GM21526 (cell line): Measurements from ENCODE around the gene TAPT1.

Experiments
- ATAC-seq: cut with Tn5 transposase; IDR thresholded peaks from one replicate; pipeline ENCODE4 v1.9.1; 2021; ENCODE audit warnings: moderate library complexity; ENCODE audit not compliant: unreplicated experiment, low FRiP score

Gene TAPT1

DNA sequence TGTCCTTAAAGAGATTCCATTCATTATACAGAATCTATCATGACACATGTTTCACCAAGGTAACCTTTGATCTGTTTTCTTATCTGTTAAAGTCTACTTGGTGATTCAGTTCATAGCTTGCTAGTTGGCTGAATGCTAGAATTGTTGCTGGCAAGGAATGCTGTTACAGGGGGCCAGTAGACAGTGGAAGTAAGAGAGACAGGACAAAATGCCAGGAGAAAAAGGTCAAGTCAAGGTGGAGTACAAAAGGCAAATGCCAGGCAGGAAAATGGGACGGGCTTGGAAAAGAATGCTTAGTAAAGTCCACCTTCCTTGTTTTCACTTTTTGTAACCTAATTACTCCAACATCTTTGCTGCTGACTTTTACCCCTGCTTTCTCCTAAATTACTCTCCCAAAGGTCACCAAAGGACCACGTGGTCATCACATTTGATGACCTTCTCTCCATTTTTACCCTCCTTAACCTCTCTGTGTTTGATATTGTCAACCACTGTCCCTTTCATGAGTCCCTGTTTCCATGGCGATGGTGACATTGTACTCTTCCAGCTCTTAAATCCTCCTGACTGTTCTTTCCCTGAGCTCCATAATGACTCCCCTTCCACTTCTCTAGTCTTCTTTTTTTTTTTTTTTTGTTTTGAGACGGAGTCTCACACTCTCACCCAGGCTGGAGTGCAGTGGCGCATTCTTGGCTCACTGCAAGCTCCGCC lies 24.5 kb upstream of the TAPT1 start:
- no peak for ATAC-seq

DNA sequence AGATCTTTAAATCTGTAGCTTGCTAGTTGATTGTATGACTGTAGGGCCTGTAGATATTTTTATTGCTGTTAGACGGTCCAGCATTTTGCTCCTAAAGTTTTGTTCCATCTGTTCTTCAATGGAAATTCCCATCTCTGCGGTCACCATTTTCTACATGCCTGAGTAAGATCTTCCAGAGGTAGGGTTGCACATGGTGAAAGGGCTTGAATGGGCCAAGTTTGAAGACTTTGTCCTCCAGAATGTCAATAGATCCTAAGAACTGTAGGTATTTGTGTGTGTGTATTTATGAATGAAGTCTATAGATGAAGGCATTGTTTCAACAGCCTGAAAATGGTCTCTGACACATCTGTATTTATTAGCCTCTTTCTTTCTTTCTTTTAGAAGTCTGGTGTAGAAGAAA lies 22.3 kb upstream of the TAPT1 start:
- ATAC-seq = no peak

DNA sequence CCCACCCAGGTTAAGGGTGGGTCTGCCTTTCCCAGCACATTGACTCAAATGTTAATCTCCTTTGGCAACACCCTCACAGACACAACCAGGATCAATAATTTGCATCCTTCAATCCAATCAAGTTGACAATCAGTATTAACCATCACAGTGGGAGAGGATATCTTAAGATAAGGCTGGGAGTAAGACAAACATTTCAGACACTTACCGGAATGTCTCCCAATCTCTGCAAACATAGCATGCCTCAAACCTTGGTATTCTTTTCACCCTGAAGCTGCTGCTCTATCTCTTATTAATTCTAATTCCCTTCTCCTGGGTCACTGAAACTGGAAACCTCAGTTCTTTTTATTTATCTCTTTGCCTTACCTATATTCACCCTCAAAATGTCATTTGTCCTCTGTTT lies 19.0 kb upstream of the TAPT1 start:
- ATAC-seq = no peak

DNA sequence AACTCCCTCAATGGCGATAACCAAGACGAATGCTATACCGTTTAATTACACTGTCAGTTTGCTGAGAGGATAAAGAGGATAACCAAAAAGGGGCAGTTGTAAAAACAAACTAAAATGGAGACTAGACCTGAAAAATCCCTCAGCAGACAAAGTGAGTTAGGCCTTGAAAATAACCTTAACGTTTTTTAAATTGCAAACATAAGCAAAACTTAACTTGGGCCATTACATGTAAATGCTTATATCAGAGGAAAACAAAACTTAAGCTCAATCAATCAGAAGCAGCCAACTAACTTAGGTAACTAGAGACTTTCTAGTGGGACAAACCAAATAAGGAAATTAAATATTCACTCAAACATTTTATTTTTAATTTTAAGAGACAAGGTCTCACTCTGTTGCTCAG lies 17.0 kb upstream of the TAPT1 start:
- no peak for ATAC-seq

DNA sequence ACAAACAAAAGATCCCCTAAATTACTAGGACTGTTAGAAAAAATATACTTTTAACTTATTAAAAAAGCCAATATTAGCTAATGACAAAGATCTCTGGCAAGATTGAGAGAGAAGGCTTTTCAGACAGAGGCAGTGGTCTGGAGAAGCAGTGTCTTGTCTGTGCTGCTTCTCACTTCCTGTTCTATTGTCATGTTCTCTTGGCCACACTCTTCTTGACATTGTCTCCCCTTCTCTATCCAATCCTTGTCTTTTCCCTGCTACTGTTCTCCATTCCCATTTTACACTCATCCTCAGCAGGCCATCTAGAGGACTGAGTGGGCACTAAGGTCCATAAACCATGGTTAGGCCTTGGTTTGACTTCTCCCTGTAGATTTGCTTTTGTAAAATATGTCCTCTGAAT lies 14.0 kb upstream of the TAPT1 start:
- no peak for ATAC-seq

DNA sequence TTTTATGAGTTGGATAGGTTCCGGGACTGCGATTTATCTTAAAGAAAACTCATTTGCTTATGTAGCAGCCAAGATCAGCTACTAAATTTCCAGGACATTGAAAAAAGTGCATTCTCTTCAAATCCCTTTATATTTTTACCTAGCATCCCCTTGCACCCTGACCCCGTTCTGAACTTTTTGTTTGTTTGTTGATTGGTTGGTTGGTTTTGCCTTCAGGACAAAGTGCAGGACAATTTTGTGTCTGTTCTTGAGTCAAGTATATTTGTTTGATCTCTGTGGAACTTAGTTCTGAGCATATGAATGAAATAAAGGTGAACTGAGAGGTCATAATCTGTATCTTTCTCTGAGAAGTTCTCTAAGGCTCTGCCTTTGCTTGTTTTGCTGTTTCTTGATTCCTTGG lies 12.8 kb upstream of the TAPT1 start:
- ATAC-seq = no peak

DNA sequence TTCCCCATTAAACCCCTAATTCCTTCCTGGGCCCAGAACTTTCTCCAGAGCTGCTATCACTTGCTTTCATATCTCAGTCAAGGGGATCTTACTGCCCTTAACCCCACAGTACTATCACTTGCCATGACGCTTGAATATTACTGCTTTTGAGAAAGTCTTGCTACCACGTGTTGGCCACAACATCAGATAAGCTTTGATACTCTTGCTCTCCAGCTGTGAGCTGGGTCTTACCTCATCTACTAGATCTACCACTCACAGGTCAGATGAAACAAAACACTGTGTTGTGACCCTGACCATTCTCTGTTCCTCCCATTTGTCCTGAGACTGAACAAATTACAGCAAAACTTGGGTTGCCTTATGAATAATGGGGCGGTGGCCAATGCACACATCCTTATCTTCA lies 12.1 kb upstream of the TAPT1 start:
- ATAC-seq = no peak

DNA sequence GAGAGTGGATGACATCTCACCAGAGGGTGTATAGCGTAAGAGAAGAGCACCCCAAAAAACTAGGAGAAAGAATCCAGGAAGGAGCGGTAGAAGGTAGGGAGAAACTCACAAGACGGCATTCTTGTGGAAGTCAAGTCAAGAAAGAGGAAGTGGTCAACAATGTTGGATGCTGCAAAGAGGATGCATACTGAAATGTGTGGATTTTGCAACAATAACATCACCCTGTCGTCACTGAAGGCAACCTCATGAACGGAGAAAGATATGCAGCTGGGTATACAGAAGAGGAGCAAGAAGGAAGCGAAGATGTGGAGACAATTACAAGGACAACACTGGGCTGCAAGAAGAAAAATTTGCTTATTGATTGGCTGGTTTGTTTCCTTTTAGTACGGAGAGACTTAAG lies 11.4 kb upstream of the TAPT1 start:
- no peak for ATAC-seq

DNA sequence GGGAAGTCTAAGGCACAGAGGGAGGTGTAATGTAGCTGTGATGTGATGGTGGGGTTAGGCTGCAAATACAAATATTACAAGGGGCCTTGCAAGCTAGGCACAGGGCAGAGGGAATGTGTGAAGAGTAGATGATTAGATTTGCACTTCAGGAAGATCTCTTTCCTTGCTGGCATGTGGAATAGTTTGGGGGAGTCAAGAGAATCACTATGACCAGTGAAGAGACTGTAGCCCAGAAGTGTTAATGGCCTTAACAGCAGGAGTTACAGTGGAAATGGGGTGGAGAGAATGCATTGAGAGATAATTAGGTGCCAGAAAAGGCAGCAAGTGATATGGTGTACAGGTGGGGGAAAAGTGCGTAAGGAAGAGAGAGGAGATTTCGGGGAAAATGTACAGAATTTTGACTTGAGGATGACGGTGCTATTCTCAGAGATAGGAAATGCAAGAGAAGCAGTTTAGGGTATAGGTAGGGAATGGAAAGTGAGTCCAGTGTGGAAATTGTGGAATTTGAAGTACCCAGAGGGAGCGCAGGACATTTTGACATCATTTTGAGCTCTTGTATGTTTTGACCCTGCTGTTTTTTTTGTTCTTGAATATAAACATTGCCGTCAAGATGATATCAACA lies 10.2 kb upstream of the TAPT1 start:
- ATAC-seq = no peak

DNA sequence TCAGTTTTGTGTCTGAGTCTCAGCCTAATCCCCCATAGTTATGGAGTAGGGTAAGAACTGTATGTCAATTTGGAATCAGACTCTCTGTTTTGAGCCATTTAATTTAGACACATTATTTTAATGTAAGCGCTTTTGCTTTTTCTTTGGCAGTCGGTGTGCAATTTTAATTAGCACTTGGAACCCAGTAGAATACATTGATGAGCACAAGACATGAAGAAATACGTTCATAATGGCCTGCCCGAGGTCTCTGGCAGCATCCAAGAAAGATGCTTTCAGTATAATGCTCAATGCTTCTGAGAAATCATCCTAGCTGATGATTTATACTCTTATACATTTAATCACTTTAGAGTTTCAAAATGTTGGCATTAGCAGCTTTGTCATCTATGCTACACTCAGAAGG lies 8.9 kb upstream of the TAPT1 start:
- ATAC-seq = no peak

DNA sequence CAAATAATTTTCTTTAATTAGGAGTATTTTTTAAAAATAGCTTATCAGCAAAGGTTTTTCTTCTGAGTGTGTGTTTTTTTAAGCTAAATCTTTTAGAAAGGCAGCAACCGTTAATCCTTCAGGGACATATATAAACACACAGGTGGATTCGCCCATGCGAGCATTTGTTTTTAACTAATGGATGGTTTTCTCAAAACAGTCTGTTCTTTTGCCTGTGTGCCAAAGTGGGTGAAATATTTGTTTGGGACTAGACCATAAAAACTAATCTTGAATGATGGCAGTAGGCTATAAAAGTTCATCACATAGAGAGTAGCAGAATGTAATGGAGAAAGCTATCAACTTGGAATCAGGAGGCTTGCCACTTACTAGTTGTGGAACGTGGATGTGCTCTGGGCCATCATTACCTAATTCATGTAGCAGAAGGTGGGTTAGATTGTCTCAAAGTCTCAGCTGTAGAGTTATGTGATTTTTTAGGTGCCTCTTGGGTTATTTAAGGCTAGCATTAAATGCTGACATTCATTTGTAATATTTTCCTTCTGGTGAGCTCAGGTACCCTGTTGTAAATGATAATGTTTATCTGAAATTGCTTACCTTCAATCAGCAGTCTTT lies 7.4 kb upstream of the TAPT1 start:
- ATAC-seq = no peak

DNA sequence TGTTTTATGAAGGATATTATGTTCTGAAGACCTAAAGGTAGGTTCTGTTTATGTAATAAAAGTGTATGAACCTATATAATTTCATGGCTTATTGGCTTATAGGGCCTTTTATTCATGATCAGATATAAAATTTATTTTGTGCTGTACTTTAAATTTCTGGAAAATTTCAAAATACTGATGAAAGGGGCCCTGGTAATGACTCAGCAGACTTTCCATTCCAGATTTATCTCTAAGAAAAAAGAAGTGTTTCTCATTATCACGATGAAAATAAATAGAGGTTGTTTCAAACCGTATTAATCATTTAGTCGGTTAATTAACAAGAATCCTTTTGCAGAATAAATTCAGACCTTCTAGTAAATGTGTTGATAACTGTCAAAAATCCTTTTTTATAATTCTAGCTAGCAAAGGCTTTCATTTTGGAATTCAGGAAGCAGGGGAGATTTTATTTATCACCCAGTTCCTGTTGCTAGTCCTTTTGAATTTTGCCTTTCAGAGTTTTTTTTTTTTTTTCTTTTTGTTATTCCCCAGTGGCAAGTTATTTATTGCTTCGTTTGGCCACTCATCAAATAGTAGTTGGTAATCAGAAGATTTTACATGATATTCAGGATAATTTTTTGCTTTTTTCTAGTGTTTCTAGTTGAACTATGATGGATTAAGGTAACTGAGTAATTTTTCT lies 5.4 kb upstream of the TAPT1 start:
- no peak for ATAC-seq

DNA sequence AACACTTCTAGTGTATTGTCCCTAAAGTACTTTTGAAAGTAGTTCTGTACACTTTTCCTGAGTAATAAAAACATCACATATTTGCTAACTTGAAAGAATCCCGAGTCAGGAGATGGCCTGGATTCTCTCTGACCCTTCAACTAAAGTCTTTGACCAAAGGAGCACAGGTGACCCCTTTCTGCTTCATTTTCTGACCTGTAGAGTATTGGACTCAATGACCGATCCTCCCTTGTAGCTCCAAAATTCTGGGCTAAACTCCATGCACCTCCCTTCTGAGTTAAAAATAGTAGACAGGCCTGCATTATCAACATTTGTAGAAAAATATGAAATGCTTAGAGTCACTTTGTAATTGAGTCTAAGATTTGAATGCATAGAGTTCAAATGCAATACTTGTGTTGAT lies 4.0 kb upstream of the TAPT1 start:
- ATAC-seq = no peak

DNA sequence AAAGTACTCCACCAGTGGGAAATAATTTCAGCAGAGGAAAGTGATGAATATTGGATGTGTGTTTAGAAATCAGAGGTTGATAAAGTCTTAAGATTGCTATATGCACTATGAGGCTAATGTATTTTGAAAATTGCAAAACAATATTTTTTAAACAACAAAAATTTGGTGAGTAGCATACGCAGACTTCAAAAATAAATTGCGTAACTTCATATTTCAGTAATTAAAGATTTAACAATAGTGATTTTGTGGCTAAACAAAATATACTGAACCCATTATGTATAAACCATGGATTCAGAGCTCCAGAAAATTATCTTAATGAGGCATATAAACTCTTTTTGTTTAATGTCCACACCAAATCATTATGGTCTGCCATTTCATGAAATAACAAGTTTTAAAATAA lies 3.3 kb upstream of the TAPT1 start:
- ATAC-seq = no peak

DNA sequence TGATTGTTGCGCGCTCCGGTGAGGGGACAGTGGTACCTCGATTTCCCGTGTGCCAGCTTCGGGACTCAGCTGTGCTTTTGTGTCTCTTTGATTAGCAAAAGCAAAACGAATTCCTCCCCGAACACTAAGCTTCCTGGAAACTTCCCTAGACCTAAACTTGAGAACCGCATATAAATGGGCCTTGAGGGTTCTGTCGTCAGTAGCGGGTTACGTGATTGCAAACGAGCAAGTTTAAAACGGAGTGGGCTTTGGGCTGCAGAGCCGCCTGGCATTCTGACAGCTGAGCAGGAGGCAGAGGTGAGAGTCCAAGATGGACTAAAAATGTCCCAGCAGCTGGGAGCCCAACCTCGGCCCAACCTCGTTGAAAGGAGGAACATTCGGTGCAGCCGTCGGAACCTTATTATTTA lies 1.2 kb upstream of the TAPT1 start:
- ATAC-seq = no peak

DNA sequence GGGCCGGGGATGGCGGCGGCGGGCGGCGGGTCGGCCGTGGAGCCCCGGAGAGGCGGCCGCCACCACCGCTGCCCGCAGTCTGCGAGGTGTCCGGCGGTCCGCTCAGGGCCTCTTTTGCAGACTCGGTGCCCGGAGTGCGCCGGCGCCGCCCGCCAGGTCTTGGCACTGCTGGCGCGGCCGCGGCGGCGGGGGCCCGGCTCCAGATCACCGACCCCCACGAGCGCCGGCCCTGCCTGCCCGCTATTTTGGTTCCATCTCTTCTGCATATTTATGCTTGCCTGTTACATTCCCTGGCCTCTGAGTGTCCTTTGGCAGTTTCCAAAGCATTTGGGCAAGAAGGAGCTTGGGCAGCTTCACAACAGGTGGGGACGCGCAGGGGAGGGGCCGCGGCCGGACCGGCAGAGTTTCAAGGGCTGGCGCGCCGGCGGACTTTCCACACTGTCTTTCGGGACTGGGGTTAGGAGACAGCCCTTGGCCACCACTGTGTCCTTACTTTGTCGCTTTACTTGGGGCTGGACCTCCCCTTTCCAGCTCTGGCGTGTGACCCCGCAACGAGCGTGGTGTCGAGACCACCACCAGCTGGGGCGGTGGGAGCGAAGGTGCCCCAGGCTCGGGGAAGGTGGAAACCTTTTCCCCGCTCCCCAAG lies 668 bp upstream of the TAPT1 start:
- peak; percentile 29 for ATAC-seq

DNA sequence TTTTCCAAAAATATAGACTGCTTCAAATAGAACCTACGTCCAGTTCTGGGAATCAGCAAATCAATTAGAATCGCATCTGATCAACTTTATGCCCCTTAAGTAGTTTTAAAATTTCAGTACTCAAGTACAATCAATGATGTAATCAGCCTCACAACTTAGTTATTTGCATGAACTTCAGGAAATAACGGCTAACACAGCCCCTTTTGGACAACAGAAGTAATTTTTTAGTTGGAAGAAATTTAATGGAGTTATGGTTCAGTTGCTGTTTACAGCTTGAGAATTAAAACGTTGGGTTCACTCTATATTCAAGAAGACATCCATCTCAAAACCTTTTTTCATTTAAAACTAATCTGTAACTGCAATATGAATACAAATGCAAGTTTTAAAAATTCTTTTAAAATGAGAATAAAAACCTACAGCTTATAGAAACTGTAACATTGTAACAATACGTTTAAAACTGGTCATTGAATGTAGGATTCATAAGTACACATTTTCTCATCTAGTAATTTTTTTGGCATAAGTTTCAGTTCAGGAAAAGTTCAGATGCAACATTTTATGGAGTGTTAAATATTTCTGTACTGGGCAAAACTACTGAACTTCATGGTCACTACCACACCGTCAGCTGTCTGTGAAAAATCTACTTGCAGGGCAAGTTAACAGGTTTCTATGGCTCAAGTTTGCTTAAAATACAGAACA lies 956 bp downstream of the TAPT1 start:
- ATAC-seq = no peak

DNA sequence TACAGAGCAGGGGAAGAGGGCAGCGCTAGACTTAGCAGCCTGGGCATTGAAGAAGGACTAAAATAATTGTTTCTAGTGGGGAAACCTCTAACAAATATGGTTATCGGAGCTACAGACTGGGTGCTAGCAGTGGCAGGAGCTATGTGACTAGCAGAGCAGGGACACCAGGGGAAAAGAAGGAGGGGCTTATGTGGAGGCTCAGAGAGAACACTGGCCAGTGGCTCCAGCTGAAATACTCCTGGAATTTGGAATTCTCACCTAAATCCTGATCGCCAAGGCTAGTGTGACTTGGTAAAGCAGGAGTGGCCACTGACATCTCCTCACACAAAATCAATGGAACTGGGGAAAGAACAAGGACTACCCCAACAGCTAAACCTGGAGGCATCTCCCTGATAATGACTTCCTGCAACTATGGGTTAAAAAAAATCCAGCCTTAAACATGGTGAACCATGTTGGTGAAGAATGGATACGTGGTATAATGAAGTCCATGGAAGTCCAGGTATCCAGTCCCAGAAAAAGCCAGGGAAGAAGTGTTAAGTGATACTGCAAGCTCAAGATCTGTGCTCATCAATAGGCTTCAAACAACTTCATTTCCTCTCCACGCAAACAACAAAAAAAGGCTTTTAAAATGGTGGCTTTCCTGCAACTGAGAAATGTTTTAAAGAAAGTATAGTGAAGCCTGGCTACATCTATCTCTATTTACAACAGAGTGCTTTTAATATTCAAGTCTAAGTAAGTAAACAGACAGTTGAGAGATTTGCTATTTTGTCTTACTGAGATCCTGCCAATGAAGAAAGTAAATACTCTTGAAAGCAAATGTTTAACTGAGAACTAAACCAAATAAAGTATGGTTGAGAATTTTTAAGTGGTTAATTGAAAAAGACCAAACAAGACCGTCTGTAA lies 1.8 kb downstream of the TAPT1 start:
- no peak for ATAC-seq

DNA sequence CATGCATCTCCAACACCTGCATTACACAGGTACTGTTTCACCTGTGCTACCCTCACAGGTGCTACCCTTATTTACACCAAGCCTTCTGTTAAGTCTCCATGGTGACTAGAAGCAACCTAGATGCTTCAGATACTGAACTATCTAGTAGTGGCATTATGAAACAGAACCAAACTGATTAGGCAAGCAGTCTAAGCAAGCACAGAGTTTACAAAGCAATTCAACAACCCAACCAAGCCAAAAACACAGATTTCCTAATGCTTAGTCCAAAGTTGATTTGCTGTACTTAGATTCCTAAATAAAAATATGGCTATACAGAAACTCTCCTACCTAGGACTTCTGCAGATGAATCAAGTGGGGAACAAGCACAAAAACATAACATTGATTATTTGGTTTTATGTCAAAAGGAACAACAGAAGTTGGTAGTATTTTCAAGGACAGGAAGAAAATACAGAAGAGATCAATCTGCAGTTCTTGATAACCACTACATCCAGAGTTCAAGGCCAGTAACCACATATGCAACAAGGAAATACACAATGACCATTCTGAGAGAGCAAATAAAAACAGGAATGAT lies 3.2 kb downstream of the TAPT1 start:
- ATAC-seq = no peak
